CD14-positive monocyte (primary cell): ENCODE data around the gene CACNA1G. TPM values are rescaled to one million over a fixed set of nuclear protein-coding genes. Genes with fewer than 3 reads are reported as not detected.

Source experiments
- DNase-seq, 3 donors: peaks; one replicate each; pipeline ENCODE4 v3.0.0-alpha.2; 2011 to 2022
- H2AFZ ChIP-seq: 2 replicates; pipeline ENCODE4 v1.6.0; 2012; ENCODE audit warnings: mild to moderate bottlenecking, low read depth, low read length, inconsistent platforms; ENCODE audit not compliant: insufficient read depth, poor library complexity, severe bottlenecking
- H3K27ac ChIP-seq, 2 donors: 1 replicate in 1 of 2; 2 replicates in 1 of 2; pipeline ENCODE4 v1.5.1; 2012 to 2013; ENCODE audit warnings: low read length in 2 of 2, control low read depth in 1 of 2, inconsistent platforms in 1 of 2, low read depth in 1 of 2, mild to moderate bottlenecking in 1 of 2
- H3K27me3 ChIP-seq, 2 donors: one replicate each; pipeline versions ENCODE4 v1.6.0 to v1.6.1; 2011 to 2013; ENCODE audit warnings: low read length in 2 of 2; ENCODE audit not compliant: control insufficient read depth in 2 of 2, insufficient read depth in 2 of 2
- H3K36me3 ChIP-seq, 2 donors: replicated peaks in 1 of 2; 1 replicate in 1 of 2; 2 replicates in 1 of 2; pipeline versions ENCODE4 v1.5.1 to v1.6.1; 2012 to 2013; ENCODE audit warnings: low read length in 2 of 2, control low read depth in 1 of 2, inconsistent platforms in 1 of 2, mild to moderate bottlenecking in 1 of 2; ENCODE audit not compliant: insufficient read depth in 2 of 2, control insufficient read depth in 1 of 2
- H3K4me1 ChIP-seq, 2 donors: 1 replicate in 1 of 2; 2 replicates in 1 of 2; pipeline versions ENCODE4 v1.5.1 to v1.6.1; 2012 to 2013; ENCODE audit warnings: low read length in 2 of 2, control low read depth in 1 of 2, inconsistent platforms in 1 of 2, mild to moderate bottlenecking in 1 of 2, moderate library complexity in 1 of 2; ENCODE audit not compliant: insufficient read depth in 2 of 2, control insufficient read depth in 1 of 2
- H3K4me2 ChIP-seq: replicated peaks from 2 replicates; pipeline ENCODE3; 2012; ENCODE audit warnings: low read length, moderate library complexity, mild to moderate bottlenecking; ENCODE audit not compliant: poor library complexity, severe bottlenecking; ENCODE audit errors: extremely low read depth
- H3K4me3 ChIP-seq, 3 experiments: fragments of 200-600 bp in 1 of 3; sonication (generic) in 1 of 3; replicated peaks in 1 of 3; 1 replicate in 2 of 3; 2 replicates in 1 of 3; pipeline ENCODE4 v1.5.1; 2011 to 2013; ENCODE audit warnings: low read length in 3 of 3, mild to moderate bottlenecking in 3 of 3, control low read depth in 2 of 3, low read depth in 2 of 3, inconsistent platforms in 1 of 3, moderate library complexity in 1 of 3
- H3K79me2 ChIP-seq: 2 replicates; pipeline ENCODE4 v1.6.0; 2012; ENCODE audit warnings: mild to moderate bottlenecking, control low read depth, inconsistent platforms, low read length, moderate library complexity; ENCODE audit not compliant: insufficient read depth
- H3K9ac ChIP-seq: 2 replicates; pipeline ENCODE4 v1.6.0; 2017; ENCODE audit warnings: low read length, mild to moderate bottlenecking; ENCODE audit not compliant: insufficient read depth, poor library complexity, severe bottlenecking
- H3K9me3 ChIP-seq, 2 donors: replicated peaks in 1 of 2; 1 replicate in 1 of 2; 2 replicates in 1 of 2; pipeline versions ENCODE4 v1.5.1 to v1.6.1; 2012 to 2013; ENCODE audit warnings: low read length in 2 of 2, control low read depth in 1 of 2; ENCODE audit not compliant: control insufficient read depth in 1 of 2, insufficient read depth in 1 of 2
- H4K20me1 ChIP-seq: 2 replicates; pipeline ENCODE4 v1.6.0; 2012; ENCODE audit warnings: mild to moderate bottlenecking, low read length, control low read depth, moderate library complexity; ENCODE audit not compliant: insufficient read depth
- H3K27ac Mint-ChIP-seq, 7 donors: one replicate each; pipeline ENCODE4 v1.8.0; 2020; ENCODE audit warnings: mild to moderate bottlenecking in 7 of 7, mixed read lengths in 7 of 7, moderate library complexity in 6 of 7, inconsistent platforms in 2 of 7
- H3K27me3 Mint-ChIP-seq, 3 donors: one replicate each; pipeline ENCODE4 v1.8.0; 2021 to 2022; ENCODE audit warnings: low read depth in 3 of 3, mild to moderate bottlenecking in 3 of 3, mixed read lengths in 3 of 3, moderate library complexity in 3 of 3, inconsistent platforms in 1 of 3
- H3K36me3 Mint-ChIP-seq, 2 donors: one replicate each; pipeline ENCODE4 v1.8.0; 2020; ENCODE audit warnings: mixed read lengths in 2 of 2, inconsistent platforms in 1 of 2, mild to moderate bottlenecking in 1 of 2
- H3K4me1 Mint-ChIP-seq: one replicate; pipeline ENCODE4 v1.8.0; 2020; ENCODE audit warnings: mild to moderate bottlenecking, mixed read lengths
- H3K4me3 Mint-ChIP-seq, 2 donors: one replicate each; pipeline ENCODE4 v1.8.0; 2020; ENCODE audit warnings: mild to moderate bottlenecking in 2 of 2, mixed read lengths in 2 of 2, moderate library complexity in 1 of 2
- H3K9me3 Mint-ChIP-seq, 7 donors: one replicate each; pipeline ENCODE4 v1.8.0; 2020 to 2022; ENCODE audit warnings: mixed read lengths in 7 of 7, mild to moderate bottlenecking in 6 of 7, moderate library complexity in 6 of 7, inconsistent platforms in 2 of 7
- CTCF ChIP-seq: fragments of 200-600 bp; IDR thresholded peaks from one replicate; pipeline ENCODE4 v1.8.0; 2022; ENCODE audit warnings: antibody characterized with exemption, mild to moderate bottlenecking
- WGBS: methylation state at CpG from one replicate; pipeline ENCODE4 v1.1.5; 2013; ENCODE audit warnings: missing lambda C conversion rate; ENCODE audit not compliant: insufficient coverage; 5-methylcytosine and 5-hydroxymethylcytosine counted together
- intact Hi-C, 2 donors: fragments of 100-400 bp; cut with micrococcal nuclease; formaldehyde crosslinking; loops; one replicate each; pipeline versions ENCODE4 v1.15.0 to v1.15.1; 2023
- polyA plus RNA-seq, 3 donors: library from polyadenylated mRNA; depleted of rRNA in 1 of 3; unstranded in 2 of 3; stranded (reverse) in 1 of 3; fragments of 300-500 nt in 2 of 3; fragments of >200 nt in 1 of 3; fragmentation: Illumina TruSeq in 2 of 3; gene quantifications; 1 replicate in 2 of 3; 2 replicates in 1 of 3; pipeline ENCODE4 v1.2.3, GENCODE V29; 2012 to 2021

The CACNA1G gene
- polyA plus RNA-seq, 3 donors: 0.03 TPM; not detected in 2

- Mint-ChIP-seq H3K4me3 (no peak overlapping the region), H3K36me3 (no peaks in the 10 kb centered on the region), H3K27me3 (peaks cover 12 to 43% (median 27%) of the 10 kb centered on the region in 3 donors), H3K9me3 (no peaks in the 10 kb centered on the region), H3K27ac (no peak overlapping the region), H3K4me1 (peaks cover 24% of the 10 kb centered on the region)
- intact Hi-C loops: no loop called here
- Histone ChIP-seq H3K27me3 (peaks cover 0 to 10% of the 10 kb centered on the region in 2 donors), H2AFZ (no peak overlapping the region), H3K4me3 (no peak overlapping the region), H4K20me1 (no peaks in the 10 kb centered on the region), H3K4me2 (no peak overlapping the region), H3K36me3 (no peaks in the 10 kb centered on the region), H3K4me1 (peaks cover 5 to 6% of the 10 kb centered on the region in 2 donors), H3K79me2 (no peaks in the 10 kb centered on the region), H3K27ac (no peak overlapping the region), H3K9me3 (no peaks in the 10 kb centered on the region), H3K9ac (no peak overlapping the region)
- no peak for DNase-seq
- no peak for TF ChIP-seq CTCF
- 96% methylated on average over 19 of the region's 24 CpGs for WGBS
Observed at GRCh38 chr17:50609380-50610074, 49.0 kb downstream of the CACNA1G start.

GRCh38 chr17:50611634-50612033 lies 51.1 kb downstream of the CACNA1G start:
- WGBS: 91% methylated on average over 5 of the region's 6 CpGs
- intact Hi-C loops: no loop called here
- no peak overlapping the region for H3K4me3 ChIP-seq
- H3K27me3 ChIP-seq: no peaks in the 10 kb centered on the region
- Mint-ChIP-seq H3K9me3 (no peaks in the 10 kb centered on the region), H3K4me1 (peaks cover 13% of the 10 kb centered on the region), H3K36me3 (no peaks in the 10 kb centered on the region), H3K27me3 (peaks cover 7 to 34% (median 21%) of the 10 kb centered on the region in 3 donors), H3K27ac (no peak overlapping the region), H3K4me3 (no peak overlapping the region)
- no peaks in the 10 kb centered on the region for H3K79me2 ChIP-seq
- no peak overlapping the region for H2AFZ ChIP-seq
- peaks cover 5 to 6% of the 10 kb centered on the region in 2 donors for H3K4me1 ChIP-seq
- H3K9me3 ChIP-seq: no peaks in the 10 kb centered on the region
- H3K36me3 ChIP-seq: no peaks in the 10 kb centered on the region
- TF ChIP-seq CTCF: no peak
- no peaks in the 10 kb centered on the region for H4K20me1 ChIP-seq
- no peak overlapping the region for H3K4me2 ChIP-seq
- no peak overlapping the region for H3K9ac ChIP-seq
- DNase-seq: no peak
- H3K27ac ChIP-seq: no peak overlapping the region
